C4-2B (cell line): Measurements from ENCODE around the gene TJP3.

Experiments used
- CTCF ChIP-seq: fragments of 450-650 bp; conservative IDR thresholded peaks from 2 replicates; pipeline ENCODE4 v1.5.1; 2017; ENCODE audit warnings: mild to moderate bottlenecking
- ZFX ChIP-seq: fragments of 450-650 bp; IDR thresholded peaks from 2 replicates; pipeline ENCODE4 v1.6.1; 2017

GRCh38 chr19:3759482-3760254 is 51.5 kb downstream of the TJP3 start:
- TF ChIP-seq CTCF: no peak
- no peak for TF ChIP-seq ZFX
